ENCODE results near the gene KNG1. TPM values are rescaled to one million over a fixed set of nuclear protein-coding genes. Genes with fewer than 3 reads are reported as not detected.
A peak's percentile ranks its signal among the peaks of the same experiment; 100 is the strongest.

The KNG1 gene
- total and polyA plus RNA-seq, 9 donors, result 0.23 to 0.52 (median 0.48) TPM; not detected in 6

DNA sequence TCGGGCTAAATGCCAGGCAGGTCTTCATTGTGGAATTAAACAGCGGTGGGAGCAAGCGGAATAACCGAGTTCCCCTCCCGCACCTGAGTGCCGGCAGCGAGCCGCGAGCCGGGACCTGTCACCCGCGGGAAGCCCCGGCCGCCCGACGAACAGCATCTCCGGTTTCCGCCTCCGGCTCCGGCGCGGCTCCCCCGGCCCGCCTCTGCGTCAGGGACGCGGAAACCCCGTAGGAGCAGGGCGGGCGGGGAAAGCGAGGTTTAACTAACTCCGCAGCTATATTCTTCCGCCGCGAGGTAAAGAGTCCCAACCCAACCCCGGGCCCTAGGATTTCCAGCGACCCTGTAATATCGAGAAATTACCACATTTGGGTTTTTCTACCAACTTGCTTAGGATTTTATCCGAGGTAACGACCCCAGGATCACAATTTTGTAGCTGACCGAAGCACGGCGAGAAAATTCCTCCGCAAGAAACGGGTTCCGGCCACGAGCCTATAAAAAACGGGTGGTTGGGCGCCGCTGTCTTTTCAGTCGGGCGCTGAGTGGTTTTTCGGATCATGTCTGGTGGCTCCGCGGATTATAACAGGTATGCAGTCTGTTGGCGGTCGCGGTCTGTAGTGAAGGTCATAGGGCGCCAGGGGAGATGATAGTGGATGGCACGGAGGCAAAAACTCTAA lies 66.0 kb downstream of the KNG1 start, which contains the start of gene EIF4A2:
Gene EIF4A2, plus strand, starts transcription at position 520 of the 673 bp plus-strand sequence. Its CDS starts 34 bp downstream, at position 554.
- 0 to 1% (median 0%) methylated on average over 60 of the region's 60 CpGs for WGBS, 3 donors
- peak within 1 kb of the TSS; percentile 91 to 97 for H3K27ac ChIP-seq
- no peaks in the 10 kb centered on the region for H3K36me3 ChIP-seq
- no peaks in the 10 kb centered on the region for H3K27me3 ChIP-seq
- no peaks in the 10 kb centered on the region for H3K9me3 ChIP-seq
- TF ChIP-seq POLR2A (IDR thresholded peaks at IDR 0.05) (peak; percentile 89), EP300 (IDR thresholded peaks at IDR 0.05) (no peak)
- TF ChIP-seq, protein P1, sequence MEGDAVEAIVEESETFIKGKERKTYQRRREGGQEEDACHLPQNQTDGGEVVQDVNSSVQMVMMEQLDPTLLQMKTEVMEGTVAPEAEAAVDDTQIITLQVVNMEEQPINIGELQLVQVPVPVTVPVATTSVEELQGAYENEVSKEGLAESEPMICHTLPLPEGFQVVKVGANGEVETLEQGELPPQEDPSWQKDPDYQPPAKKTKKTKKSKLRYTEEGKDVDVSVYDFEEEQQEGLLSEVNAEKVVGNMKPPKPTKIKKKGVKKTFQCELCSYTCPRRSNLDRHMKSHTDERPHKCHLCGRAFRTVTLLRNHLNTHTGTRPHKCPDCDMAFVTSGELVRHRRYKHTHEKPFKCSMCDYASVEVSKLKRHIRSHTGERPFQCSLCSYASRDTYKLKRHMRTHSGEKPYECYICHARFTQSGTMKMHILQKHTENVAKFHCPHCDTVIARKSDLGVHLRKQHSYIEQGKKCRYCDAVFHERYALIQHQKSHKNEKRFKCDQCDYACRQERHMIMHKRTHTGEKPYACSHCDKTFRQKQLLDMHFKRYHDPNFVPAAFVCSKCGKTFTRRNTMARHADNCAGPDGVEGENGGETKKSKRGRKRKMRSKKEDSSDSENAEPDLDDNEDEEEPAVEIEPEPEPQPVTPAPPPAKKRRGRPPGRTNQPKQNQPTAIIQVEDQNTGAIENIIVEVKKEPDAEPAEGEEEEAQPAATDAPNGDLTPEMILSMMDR (IDR thresholded peaks at IDR 0.05), result peak in 2 of 3 donors; percentile 18 to 23
- peaks cover 14% of the 10 kb centered on the region for H3K4me1 ChIP-seq (ENCODE audit: insufficient read depth)
- DNase-seq, result peak; percentile 89 to 91 (median 90)
- peak within 1 kb of the TSS; percentile 97 for H3K4me3 ChIP-seq
- intact Hi-C loops (cut with DNase I), result loop anchor here in 2 of 4 donors (5.0 to 10.0 kb wide), 3 partner anchors 39 to 848 kb away; partner anchors contain the start of gene TRA2B (in 2 of the 2)

DNA sequence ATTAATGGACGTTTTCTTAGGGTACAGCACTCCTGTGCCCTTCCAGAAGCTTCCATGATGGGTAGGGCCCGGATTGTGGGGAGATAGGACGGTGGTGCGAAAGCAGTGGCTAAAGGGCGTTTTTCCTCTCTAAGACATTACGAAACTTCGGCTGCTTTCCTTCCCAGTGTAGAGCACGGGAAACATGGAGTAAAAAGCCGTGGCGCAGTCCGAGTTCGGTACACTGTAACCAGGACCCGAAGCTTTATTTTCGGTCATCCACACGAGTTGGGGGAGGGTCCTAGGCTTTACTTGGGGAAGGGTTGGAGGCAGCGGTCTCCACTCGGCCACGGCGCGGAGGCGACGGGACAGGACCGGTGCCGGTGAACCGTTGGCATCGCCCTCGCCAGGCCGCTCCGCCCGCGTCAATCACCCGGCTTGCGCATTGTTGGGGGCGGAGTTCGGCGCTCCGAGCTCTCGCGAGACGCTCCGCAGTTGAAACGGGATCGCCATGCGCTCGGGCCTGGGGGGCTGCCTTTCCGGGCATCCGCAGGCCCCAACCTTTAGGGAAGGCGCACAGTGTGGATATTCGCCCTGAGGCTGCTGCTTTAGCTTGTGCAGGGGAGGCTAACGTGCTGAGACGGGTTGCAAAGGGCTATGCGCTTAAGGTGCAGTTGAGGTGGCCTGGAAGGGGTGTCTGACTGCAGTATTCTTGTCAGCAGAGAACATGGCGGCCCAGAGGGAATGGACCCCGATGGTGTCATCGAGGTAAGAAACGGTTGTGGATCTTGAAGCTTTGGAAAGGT lies 66.8 kb downstream of the KNG1 start:
- peak overlapping the region; percentile 91 to 97 for H3K27ac ChIP-seq
- peak; percentile 85 to 91 (median 89) for DNase-seq
- 0% methylated on average over 40 to 56 of the region's 56 CpGs for WGBS, 3 donors
- intact Hi-C loops (cut with DNase I), result loop anchor here in 2 of 4 donors (5.0 to 10.0 kb wide), 3 partner anchors 38 to 849 kb away; partner anchors contain the start of gene TRA2B (in 2 of the 2)
- no peaks in the 10 kb centered on the region for H3K9me3 ChIP-seq
- TF ChIP-seq EP300 (IDR thresholded peaks at IDR 0.05), result no peak
- TF ChIP-seq, protein P1 (IDR thresholded peaks at IDR 0.05), result peak in 1 of 3 donors; percentile 12
- TF ChIP-seq POLR2A (IDR thresholded peaks at IDR 0.05), result peak; percentile 2
- H3K4me1 ChIP-seq (ENCODE audit: insufficient read depth), result peaks cover 14% of the 10 kb centered on the region
- peak overlapping the region; percentile 97 for H3K4me3 ChIP-seq
- H3K36me3 ChIP-seq, result no peaks in the 10 kb centered on the region
- H3K27me3 ChIP-seq, result no peaks in the 10 kb centered on the region

DNA sequence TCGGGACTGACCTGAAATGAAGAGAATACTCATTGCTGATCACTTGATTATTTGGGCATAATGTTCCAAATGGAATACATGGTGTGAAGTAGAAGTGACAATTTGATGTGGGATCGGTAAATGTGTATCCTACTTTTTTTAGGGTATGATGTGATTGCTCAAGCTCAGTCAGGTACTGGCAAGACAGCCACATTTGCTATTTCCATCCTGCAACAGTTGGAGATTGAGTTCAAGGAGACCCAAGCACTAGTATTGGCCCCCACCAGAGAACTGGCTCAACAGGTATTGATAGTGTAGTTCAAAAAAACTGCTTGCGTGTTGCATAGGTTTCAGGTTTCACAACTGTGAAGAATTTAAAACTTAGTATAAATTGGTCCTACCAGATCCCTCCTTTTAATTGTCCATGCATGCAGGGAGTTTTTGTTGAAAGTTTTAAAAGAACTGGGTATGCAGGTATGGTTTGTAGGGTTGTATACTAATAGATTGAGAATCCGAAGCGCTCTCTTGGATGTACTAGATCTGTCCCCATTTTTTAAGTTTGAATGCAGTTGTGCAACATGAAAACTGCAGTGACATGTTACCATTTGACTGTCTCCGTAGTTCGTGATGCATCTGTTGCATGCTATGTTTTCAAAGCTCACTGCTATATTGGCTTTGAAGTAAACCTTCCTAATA lies 67.8 kb downstream of the KNG1 start:
- H3K4me1 ChIP-seq (ENCODE audit: insufficient read depth), result peaks cover 14% of the 10 kb centered on the region
- no peak overlapping the region for H3K27ac ChIP-seq

More for the DNA sequence above, 67.8 kb downstream of the KNG1 start:
- no peak for DNase-seq
- Histone ChIP-seq H3K36me3 (no peaks in the 10 kb centered on the region), H3K9me3 (no peaks in the 10 kb centered on the region), H3K4me3 (peak overlapping the region; percentile 97), H3K27me3 (no peaks in the 10 kb centered on the region)
- TF ChIP-seq EP300 (IDR thresholded peaks at IDR 0.05) (no peak), POLR2A (IDR thresholded peaks at IDR 0.05) (no peak)
- TF ChIP-seq, protein P1 (IDR thresholded peaks at IDR 0.05), result no peak
- 2 to 10% (median 3%) methylated on average over 7 of the region's 7 CpGs for WGBS, 3 donors
- intact Hi-C loops (cut with DNase I), result loop anchor here in 2 of 4 donors (5.0 to 10.0 kb wide), 3 partner anchors 37 to 850 kb away; partner anchors contain the start of gene TRA2B (in 2 of the 2)

Data from ovary (tissue), 9 donors.